NOMO-1 treated with DMSO at 0.1 percent for 48 hours (cell line): Measurements from ENCODE around the gene EBF4.
"Not testable (repeated sequence)": the region's sequence is repeated elsewhere in the genome, so short reads cannot be mapped to it uniquely, and the experiment has no call there.

Experiments used
- DNase-seq: peaks from one replicate; lab custom pipeline; 2025; ENCODE audit not compliant: unreplicated experiment; lab: John Stamatoyannopoulos, UW

Gene EBF4

DNA sequence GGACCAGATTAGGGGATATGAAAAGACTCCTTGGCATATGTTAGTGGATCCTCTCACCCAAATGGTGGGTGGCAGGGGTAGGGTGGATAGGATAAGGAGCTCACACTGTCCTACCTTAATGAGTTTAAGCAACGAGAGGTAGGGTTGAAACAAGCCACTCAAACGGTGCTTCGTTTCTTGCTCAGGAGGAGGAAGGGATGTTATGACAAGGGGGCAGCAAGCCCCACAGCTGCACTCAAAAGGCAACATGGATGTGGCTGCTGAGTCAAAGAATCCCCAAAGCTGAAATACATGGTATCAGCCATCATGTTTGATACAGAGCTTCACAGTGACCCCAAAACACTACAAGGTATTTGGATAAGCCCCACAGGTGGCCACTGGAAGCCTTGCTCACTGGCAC lies 20.1 kb upstream of the EBF4 start:
- no peak for DNase-seq

GRCh38 chr20:2673453-2673852 lies 19.1 kb upstream of the EBF4 start:
- DNase-seq: no peak

- DNase-seq: peak; percentile 34
Measured at GRCh38 chr20:2680046-2680445, 12.5 kb upstream of the EBF4 start.

GRCh38 chr20:2682040-2682439 lies 10.5 kb upstream of the EBF4 start:
- not testable (repeated sequence) for DNase-seq

DNA sequence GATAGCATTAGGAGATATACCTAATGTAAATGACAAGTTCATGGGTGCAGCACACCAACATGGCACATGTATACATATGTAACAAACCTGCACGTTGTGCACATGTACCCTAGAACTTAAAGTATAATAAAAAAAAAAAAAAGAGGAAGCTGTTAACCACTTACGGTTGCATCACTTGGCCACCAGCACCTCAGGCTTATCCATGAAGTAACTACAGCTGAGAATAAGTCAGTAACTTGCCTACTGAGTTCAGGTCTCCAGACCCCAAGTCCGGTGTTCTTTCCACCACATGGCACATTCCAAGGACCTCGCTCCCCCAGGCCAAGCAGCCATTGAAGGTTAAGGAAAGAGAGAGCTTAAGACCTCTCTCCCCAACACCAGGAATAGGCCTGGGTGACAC lies 7.8 kb upstream of the EBF4 start:
- DNase-seq: peak; percentile 84

DNA sequence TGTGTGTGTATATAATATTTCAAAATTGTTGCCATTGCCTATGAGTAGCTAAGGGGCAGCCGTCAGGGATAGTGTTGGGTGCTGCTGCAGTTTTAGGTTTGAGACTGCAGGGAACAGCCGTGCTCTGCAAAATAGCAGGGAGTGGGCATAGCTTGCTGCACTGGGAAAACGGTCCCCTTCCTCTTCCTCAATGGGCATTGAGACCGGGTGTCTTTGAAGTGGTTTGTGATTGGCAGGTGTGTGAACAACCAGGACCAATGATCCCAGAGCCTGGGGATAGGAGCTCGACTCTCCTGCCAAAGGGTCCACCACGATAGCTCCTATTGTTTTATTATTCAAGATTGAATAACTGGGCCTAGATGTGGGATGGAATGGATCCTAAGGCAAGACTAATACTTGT lies 5.1 kb upstream of the EBF4 start:
- DNase-seq: no peak

DNA sequence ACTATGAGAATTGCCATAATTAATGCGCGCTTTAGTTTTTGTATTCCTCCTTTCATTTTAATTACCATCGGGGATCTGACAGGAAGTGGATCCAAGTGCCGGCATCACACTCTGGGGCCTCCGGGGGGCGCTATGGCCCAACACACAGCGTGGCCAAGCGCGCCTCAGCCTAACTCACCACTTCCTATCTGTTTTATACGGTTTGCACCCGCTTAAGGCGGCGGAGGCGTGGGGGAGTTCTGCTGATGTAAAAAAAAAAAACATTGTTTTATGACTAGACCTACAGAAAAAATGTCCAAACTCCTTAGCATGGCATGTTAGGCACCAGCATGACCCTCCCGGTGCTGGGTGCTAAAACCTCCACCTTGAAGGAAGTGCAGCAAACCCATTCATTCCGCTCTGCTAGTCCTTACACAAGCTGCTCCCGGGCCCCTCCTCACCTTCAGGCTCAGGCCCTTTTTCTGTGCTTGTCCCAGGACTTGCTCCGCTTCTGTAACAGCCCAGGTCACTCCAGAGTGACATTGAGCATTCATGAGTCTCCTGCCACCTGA lies 4.5 kb upstream of the EBF4 start:
- peak; percentile 78 for DNase-seq

DNA sequence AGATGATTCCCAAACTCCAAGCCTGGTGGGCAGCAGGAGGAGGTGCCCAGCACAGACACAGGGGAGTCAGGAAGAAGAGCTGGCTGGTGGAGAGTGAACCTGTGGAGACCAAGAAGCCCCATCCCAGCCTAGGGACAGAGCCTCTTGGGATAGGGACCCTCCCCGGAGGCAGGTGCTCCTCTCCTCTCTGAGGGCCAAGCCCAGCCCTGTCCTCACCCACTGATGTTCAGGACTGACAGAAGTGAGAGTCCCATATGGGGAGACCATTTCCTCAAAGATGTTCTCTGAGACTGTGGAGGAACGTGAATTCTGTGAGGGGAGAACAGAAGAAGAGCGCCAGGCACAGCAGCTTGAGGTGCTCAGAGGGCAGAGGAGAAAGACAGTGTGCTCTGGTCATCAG lies 2.4 kb upstream of the EBF4 start:
- DNase-seq: no peak

DNA sequence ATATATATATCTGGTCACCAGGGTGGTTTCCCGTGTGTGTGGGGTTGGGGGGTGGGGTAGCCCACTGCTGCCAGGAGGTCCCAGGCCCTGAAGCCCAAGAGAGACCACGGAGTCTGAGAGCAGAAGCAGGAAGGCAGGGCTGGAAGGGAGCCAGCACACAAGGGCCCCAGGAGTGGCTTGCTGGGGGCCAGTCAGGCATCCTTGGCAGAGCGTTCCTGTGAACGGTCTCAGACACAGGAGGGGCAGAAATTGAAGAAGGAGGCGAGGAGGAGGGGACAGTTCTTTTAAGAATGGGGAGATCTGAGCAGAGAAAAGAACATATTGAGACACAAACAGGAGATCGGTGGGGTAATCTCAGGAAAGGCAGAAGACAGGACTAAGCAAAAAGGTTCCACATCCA lies 1.9 kb upstream of the EBF4 start:
- DNase-seq: no peak

DNA sequence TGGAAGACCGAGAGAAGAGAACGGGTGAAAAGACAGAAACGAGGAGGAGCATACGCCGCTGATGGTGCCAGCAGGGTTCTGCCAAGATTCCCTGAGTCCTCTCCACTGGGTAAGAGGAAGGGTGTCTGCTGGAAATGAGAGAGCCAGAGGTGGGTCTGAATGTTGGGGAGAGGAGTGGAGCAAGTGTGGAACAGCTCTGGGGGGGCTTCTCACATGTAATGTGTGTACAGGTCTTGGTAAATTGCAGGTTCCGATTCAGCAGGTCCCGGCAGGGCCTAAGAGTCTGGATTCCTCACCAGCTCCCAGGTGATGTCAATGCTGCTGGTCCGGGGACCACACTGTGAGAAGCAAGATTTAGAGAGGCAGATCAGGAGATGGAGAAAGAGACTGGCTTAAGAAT lies 1.5 kb upstream of the EBF4 start:
- DNase-seq: no peak

GRCh38 chr20:2691663-2692035 lies 931 bp upstream of the EBF4 start:
- DNase-seq: no peak

- no peak for DNase-seq
Measured at GRCh38 chr20:2692886-2693285, 306 bp downstream of the EBF4 start.

GRCh38 chr20:2693286-2694007 lies 867 bp downstream of the EBF4 start:
- DNase-seq: no peak

DNA sequence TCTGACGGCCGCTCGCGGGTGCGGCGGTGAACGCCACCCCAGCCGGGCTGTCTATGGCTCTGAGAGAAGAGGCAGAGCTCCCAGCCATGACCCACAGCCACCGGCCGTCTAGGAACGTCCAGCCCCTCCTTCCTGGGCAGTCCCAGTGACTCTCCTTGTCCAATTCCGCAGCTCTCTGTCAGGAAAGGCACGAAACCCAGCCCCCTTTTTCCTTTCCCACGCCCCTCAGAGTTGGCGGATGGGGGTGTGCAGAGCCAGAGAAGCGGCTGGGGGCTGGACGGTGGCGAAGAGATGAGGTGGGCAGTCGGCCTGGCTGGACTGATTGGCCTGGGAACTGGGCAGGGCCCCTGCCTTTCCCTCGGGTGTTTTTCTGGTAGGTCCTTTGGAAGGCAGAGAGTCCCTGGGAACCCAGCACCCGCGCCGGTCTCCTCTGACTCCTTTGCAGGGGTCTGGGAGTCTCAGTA lies 1.5 kb downstream of the EBF4 start:
- DNase-seq: no peak

- no peak for DNase-seq
Measured at GRCh38 chr20:2694519-2694918, 1.9 kb downstream of the EBF4 start.

DNA sequence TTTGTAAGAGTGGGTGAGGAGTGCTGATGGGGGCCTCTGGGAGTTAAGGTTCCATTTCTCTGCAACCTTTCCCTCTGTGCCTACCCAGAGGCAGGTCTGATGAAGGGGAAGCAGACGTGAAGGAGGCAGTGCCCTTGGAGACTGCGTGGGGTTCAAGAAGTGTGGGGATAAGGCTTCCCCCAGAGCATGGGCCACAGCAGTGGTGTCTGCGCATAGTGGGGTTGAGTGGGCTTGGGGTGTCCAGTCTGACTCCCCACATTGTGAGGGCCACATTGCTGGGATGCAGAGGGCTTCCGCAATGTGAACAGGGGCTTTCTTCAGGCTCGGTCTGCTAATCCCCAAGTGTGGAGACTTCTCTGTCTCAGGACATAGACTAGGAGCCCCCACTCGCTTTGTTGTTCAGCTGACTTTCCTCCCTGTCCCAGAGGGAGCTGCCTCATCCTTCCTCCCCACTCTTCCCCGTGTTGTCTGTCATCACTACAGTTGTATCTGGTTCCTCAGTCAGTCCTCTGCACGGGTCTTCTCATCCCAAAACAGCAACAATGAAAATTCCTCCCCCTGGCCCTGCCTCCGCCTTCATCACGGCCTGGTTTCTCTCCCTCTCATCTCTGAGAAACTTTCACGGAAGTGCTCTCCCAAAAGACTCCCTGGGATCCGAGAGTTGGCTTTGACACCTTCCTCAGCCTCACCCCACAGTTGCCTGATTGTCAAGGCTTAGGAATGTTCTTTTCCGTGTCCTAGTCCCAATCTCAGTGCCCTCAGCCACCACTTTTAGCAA lies 2.8 kb downstream of the EBF4 start:
- DNase-seq: no peak

GRCh38 chr20:2695984-2696525 lies 3.5 kb downstream of the EBF4 start:
- DNase-seq: not testable (repeated sequence)

GRCh38 chr20:2696646-2697045 lies 4.1 kb downstream of the EBF4 start:
- DNase-seq: no peak

DNA sequence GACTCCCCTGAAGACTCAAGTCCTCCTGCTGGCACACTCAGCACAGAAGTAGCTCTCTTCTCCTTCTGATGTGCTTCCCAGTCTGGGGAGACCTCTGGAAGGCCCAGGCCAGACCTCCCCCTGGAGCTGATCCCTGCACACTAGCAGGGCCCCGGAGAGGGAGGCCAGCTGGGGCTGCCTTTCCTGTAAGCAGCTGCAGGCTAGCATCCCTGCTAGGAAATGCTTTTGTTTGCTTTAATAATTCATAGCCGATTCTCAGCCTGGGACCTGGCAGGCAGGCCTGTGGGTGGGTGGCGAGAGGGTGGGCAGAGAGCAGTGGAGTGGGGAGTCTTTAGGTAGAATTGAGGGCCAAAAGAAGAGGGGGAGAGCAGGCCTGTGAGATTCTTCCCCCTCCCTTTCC lies 5.2 kb downstream of the EBF4 start:
- no peak for DNase-seq

GRCh38 chr20:2698186-2698817 lies 5.7 kb downstream of the EBF4 start:
- no peak for DNase-seq

GRCh38 chr20:2698912-2699311 lies 6.3 kb downstream of the EBF4 start:
- no peak for DNase-seq
